Amygdala (tissue), 56 donors: ENCODE results near the gene RAMP3.

Source experiments
- DNase-seq, 56 donors: peaks; one replicate each; lab custom pipeline; 2025; lab: John Stamatoyannopoulos, UW

The RAMP3 gene

DNA sequence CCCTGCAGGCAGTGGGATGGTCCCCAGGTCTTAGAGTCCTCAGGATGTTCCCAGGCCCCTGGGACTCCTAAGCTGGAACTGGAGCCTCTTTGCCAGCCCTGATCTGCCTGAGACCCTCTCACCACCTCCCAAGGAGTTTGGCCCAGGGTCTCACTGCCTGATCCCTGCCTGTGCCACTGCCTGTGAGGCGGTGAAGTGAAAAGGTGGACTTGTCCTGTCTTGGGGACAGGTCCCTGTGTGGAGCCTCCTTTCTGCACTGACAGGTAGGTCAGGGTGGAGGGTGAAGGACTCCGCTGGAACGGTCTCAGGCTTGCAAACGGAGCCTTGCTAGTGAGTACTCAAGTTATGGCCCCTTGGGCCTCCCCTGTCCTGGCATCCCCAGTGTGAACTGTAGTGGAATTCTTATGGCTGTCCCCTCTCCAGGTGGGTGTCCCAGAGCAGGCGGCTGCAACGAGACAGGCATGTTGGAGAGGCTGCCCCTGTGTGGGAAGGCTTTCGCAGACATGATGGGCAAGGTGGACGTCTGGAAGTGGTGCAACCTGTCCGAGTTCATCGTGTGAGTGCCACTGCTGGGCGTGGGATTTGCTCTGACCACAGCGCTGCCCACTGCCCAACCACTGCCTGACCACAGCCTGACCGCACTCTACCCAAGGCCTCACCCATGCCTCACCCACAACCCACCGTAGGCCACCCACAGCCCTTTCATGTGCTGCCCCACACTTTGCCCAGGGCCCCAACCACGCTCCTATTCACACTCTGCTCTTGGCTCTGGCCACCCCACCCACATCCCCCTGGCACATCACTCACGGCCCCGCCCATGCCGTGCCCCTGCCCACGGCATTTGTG is 19.5 kb downstream of the RAMP3 start:
- DNase-seq: no peak

DNA sequence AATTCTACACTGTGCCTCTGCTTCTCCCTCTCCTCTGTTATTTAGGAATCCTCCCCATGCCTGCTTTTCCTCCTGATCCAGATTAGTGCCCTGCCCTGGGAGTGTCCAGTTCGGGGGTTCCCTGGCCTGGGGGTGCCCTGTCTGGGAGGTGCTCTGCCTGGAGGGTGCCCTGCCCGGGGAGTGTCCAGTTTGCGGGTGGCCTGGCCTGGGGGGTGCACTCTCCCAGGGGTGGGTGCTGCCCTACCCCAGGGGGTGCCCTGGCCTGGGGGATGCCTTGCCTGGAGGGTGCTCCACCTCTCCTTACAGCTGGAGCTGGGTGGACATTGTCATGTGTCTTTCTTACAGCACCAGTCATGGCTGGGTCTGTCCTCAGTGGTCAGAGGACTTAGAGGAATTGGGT is 20.2 kb downstream of the RAMP3 start:
- no peak for DNase-seq

DNA sequence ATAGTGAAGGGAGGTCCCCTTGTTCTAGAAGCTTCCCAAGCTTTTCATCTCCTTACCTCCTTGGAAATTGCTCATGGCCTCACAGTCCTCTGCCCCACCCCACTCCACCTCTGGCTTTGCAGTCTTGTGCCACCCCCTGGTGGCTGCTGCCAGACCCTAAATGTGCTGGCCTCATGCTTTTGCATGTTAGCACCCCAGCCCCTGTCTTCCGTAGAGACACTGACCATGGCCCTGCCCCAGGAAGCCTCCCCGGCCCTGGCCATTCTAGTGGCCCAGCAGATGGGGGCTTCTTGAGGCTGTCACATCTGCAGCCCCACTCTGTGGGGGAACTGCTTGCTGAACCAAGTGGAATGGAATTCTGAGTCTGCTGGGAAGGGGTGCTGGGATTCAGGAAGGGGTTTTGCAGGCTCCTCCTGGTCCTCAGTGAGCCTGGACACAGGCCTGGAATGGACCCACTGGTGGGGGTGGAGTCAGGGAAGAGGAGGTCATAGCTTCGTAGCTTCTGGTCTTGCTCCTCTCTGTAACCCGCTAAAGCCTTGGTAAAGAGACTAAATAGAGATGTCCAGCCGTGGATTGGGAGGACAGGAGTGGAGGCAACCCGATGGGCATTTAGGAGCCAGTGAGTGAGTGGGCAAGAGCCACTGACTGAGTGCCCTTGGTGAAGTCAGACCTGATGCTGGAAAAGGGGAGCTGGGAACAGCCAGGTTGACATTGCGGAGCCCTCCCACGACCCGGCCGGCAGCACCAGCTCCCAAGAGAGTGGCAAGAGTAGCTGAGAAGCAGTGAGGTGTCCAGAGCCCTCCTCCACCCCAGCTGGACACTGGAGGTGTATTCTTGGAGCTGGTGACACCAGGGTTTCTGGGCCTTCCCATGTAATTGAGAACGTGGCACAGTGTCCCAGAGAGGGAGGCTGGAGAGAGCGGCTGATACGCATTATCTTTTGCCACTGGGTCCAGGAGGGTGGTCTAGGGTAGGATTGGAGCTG is 20.9 kb downstream of the RAMP3 start:
- no peak for DNase-seq

DNA sequence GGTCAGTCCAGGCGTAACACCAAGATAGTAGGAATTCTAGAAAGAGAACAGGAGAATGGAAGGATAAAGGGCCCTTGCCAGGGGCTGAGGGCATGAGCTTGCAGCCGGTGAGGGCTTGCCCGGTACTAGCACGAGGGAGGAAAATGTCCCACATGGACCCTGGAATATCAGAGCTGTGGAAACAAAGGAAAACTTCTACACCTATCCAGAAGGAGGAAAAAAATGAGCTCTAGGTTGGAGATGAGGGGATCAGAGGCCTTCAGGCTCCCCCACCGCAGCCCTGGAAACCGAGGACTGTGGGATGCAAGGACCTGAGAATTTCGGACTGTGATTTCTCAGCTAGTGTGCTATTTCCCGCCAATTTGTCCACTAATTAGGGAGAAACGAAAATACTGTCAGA is 22.1 kb downstream of the RAMP3 start:
- DNase-seq: no peak

DNA sequence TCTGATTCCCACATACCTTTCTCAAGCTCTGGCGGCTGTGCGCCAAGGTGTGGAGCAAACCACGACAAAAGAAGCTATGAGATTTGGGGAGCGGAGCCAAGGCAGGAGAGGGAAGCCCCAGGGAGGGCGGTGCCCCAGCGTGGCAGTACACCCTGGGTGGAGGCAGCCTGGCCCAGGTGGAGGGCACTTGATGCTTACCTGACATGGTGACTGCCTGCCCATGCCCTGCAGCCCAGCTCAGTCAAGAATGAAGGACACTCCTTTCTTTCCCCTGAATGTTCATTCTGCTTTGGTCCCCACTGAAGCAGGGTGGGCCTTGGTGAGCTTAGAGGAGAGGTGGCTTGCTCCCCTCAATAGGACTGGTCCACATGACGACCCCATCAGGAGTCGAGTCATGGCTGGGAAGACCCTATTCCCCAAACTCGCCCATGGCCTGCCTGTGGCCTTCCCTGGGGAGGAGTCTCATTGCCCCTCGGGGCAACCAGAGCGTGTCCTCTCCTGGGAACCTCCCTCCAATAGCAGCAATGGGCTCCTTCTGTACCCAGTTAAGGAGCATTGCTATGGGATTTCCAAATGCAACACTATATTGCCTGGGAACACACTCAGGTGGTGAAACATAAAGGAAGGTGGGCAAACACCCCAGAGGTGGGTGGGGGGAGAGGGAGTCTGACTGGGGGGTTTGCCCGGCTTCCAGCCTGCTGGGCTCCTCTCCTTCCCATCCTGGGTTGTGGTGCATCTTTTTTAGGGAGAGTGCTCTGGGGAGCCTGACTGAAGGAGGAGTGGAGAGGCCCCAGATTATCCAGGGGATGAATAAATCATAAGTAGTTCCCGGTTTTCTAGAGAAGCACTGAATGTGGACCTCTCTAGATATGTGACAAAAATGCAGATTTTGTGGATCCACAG is 22.7 kb downstream of the RAMP3 start:
- DNase-seq: no peak

DNA sequence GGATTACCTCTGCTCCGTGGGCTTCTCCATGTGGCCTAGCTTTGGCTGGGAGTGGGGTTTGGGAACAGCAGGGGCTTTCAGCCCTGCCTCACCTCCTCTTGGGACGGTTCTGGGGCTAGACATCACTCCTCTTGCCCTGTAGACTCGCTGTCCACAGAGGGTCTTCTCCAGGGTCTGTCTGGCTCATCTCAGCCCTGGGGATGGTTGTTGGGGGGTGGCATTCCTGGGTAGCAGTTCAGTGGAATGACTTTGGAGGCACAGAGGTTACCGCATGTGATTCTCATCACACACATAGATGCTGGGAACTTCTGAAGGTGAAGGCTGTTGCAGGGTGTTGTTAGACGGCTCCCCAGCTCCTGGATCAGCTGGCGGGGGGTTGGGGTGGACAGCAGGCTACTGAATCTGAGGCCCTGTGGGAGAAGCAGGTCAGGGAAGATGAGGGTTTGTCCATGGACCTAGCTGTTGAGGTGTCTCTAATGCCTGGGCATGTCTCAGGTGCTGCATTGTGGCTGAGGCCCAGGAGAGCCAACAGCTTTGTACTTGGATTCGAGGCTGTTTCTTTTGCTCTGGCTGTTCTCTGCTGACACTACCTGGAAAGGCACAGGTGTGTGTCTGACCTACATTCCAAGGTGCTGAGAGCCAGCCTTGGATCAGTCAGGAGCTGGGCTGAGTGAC is 23.8 kb downstream of the RAMP3 start:
- no peak for DNase-seq

DNA sequence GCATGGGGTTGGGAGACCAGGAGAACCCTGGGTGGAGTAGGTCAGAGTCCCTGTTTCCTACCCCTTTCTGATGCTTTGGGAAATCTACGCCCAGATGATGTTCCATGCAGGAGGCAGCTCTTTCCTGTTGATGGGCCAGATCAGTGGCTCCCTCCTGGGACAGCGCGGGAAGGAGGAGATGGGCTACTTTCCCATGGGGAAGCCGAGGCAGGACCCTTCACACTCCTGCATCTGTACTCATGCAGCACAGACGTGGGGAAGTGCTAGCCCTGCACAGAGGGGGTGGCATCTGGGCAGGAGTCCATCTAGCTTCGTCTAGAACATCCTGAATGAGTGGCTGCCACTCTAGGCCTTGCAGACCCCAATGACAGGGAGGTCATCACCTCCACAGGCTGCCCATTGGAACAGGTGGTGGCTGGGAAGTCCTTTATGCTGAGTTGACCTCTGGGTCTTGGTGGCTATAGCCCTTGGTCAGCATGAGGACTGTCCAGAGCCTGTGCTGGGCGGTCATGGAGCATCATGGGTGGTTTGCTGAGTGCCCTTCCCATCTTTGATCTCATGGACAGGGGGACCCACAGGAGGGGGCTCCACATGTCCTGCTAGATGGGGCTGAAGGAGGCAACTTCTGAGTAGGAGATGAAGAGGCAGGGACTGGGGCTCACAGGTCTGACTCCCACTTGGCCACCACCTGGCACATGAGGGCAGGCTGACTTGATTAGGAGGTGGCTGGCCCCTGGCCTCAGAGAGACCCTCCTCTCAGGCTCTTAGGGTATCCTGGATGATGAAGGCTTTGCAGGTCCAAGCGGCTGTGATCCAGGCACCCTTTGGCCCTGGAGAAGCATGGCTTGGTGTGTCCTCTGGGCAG is 24.6 kb downstream of the RAMP3 start:
- no peak for DNase-seq

DNA sequence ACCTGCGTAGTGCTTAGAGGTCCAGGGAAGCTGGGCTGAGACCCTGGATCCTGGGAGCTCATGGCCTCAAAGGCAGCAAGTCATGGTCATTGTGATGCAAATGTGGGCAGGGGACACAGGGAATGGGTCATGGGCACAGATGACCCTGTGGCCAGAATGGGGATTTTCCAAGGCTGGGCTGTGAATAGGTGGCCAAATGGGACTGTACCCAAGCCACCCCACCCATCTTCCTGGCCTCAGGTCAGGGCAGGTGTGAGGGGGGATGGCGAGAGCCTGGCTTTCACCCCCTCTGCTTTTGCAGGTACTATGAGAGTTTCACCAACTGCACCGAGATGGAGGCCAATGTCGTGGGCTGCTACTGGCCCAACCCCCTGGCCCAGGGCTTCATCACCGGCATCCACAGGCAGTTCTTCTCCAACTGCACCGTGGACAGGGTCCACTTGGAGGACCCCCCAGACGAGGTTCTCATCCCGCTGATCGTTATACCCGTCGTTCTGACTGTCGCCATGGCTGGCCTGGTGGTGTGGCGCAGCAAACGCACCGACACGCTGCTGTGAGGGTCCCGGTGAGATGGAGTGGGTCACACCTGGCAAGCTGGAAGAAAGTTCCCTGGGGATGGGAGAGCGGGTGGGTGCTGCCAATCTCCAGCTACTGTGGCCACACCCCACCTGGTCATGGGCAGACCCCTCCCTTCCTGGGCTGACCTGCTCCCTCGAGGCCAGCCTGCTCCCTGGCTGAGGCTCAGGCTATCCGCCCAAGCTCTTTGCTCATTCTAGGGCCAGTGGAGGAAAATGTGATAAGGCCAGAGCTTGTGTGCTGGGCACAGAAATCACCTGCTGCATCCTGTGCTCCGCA is 25.5 kb downstream of the RAMP3 start:
- DNase-seq: no peak

DNA sequence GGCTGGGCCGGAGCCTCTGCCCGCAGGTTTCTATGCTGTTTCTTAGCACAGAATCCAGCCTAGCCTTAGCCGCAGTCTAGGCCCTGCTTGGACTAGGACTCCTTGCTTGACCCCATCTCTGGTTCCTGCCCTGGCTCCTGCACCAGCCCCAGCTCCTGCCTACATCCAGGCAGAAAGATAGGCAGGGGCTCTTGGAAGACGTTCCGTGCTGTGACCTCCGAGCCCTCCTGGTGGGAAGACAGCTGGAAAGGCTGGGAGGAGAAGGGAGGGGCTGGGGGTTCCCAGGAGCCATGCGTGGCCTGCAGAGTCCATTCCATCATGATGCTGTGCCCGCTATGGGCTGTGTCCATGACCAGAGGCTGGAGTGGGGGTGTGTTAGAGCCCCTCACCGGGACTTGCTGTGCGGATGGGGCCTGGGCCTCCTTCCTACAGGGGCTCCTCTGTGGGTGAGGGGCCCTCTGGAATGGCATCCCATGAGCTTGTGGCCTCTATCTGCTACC is 26.2 kb downstream of the RAMP3 start:
- DNase-seq: no peak

DNA sequence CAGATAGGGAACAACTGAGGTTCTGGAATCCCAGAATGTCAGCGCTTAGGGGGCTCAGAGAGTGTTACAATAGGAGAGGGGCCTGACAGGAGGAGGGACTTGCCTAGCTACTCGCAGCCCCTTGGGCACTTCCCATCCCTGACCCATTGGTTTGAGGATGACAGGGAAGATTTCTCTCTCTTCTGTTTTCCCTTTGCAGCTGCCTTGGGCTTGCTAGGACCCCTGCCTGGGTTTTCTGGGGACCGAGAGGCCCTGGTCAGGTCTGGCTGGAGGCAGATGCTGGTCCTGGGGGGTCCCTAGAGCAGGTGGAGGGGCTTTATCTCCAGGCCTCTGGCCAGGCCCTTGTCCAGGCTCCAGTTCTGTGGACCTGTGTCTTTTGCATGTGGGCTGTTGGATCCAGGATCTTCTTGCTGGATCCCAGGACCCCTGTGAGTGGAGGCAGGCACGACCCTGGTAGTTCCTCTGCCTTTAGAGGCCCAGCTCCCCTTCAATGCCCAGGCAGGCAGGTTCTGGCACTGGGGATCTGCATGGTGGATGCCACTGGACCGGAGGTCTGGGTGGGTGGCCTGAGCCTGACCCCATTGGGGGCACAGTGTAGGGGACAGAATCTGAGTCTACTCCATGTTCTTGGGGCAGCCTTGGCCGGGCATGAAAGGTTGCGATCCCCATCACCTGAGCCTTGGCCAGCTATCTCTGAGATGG is 26.9 kb downstream of the RAMP3 start:
- no peak for DNase-seq

DNA sequence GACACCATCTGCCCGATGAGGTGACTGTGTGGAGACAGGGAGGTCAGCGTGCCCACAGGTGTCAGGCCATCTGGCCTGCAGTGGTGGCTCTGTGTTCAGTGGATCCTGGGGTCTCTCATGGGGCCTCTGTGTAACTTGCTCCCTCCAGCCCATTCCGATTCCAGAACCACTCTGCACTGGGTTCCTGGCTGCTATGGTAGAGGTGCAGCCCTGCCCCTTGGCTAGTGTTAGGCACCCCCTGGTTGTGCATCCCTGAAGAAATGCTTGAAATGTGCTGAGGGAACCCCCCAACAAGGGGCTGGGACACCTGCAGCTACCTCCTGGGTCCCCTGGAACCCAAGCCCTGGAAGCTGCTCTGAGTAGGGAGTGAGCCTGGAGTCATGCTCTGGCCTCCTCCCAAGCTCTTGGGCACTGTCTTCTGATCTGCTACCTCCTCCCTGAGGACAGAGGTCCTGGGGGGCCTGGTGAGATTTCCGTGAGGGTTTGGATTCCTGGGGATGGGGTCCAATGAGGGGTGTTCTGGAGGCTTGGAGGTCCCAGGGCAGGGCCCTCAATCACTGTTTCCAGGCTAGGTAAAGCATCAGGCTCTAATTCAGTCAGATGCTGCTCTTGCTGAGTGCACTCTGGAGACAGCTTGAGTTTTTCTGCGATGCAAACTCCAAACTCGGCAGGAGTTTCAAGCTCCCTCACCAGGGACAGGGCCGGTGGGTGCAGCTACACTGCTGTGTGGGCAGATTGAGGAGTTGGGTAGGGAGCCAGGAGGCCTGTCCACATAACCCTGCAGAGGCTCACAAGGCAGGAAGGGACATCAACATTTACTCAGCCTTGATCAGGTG is 27.7 kb downstream of the RAMP3 start:
- no peak for DNase-seq

DNA sequence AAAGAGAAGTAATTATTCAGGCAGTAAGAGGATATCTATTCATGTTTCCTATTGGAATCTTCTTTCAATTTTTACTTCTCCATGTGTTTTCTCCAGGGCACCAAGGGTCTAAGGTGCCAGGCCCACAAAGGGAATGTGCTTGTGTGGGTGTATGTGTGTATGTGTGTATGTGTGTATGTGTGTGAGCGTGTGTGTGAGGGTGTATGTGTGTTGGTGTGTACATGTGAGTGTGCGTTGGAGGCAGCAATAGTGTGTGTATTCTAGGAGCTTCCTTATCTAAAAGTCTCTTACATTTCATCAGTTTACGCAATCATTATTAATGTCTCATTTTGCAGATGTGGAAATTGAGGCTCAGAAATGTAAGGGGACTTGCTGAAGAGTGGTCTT is 28.3 kb downstream of the RAMP3 start:
- no peak for DNase-seq

DNA sequence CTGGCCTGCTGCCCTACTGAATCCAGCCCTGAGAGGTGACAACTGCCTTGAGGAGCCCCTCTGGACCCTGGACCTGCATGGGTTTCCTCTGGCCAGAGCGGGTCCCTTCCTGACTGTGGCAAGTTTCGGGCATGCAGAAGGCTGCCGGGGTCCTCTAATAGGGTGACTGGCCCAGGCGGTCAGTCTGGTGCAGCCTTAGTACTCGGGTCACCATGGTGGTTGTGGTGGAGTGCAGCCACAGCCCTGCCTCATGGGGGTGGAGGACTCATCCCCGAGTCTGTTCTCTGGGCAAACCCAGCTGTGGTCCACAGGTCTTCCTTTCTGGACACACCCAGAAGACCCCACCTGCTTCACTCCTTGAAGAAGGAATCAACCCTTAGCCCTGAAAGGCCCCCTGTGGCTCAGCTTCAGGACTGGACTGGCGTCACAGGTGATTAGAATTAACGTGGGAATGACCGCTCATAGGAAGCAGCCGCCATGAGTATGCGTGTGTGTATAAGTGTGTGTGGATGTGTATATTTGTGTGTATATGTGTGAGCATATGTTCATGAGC is 28.7 kb downstream of the RAMP3 start:
- no peak for DNase-seq

DNA sequence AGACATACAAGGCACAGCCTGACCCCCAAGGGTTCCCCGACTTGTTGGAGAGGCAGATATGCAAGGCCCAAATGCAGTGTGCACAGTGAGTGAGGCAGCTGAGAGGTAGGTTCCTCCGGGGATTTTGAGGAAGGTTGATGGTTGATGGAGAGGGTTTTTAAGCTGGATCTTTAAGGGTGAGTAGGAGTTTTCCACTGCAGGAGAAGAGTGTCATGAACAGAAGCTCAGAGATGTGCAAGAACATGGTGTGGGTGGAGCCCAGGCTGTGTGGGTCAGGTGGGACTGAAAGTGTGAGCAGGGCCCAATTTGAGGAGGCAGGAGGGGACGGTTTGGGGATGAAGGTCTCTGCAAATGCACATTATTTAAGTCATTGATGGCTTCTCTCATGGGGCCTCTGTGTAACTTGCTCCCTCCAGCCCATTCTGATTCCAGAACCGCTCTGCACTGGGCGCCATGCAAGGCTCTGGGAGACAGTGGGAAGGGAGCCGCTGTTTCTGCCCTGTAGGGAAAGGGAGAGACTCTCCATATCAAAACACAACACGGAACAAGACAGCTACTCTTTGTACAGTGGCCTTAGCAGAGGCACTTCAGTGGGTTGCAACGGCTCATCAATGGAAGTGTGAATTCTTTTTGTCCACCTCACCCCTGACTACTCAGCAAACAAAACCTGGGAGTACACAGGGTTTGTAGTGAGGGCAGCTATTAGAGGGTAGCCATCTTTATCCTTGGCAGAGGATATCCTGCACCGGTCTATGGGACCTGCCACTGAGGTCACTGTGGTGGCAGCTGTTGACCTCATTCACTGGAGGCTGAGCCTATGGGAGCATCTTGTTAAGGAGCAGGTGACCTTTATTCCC is 29.7 kb downstream of the RAMP3 start:
- no peak for DNase-seq

DNA sequence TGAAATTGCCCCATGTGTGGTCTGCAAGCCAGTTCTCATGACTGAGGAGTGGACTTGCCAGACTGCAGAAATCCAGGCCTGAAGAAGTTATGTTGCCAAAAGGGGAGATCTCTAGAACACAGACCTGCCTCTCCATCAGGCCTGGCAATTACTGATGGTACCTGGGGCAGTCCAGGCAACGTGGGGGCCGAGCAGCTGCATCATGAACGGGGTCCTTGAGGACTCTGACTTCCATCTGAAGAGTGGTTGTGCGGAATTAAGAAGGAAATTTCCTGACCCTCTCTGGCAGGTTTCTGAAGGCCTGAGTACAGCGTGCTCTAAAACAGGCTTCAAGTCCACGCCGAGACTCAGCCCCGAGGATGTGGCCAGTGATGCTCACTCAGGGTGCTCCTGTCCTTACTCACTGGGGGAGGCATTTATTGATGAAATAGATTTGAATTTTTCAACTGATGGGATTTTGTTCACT is 30.4 kb downstream of the RAMP3 start:
- no peak for DNase-seq
